Keratinocyte (primary cell): ENCODE results near the gene NCS1. TPM values are rescaled to one million over a fixed set of nuclear protein-coding genes. Genes with fewer than 3 reads are reported as not detected.

Source experiments
- DNase-seq: peaks from one replicate; pipeline ENCODE4 v3.0.0-alpha.2; 2011; ENCODE audit warnings: low read depth, missing footprints, low spot score
- FAIRE-seq: peaks from 2 replicates; lab custom pipeline; 2011; peaks lifted over from hg19 to GRCh38; lab: Jason Lieb, UNC
- H2AFZ ChIP-seq: 2 replicates; pipeline ENCODE4 v1.6.0; 2012; ENCODE audit warnings: low read length, control low read depth, inconsistent platforms; ENCODE audit not compliant: control insufficient read depth
- H3K27ac ChIP-seq: 2 replicates; pipeline ENCODE4 v1.5.1; 2011; ENCODE audit warnings: low read length; ENCODE audit not compliant: control insufficient read depth, insufficient read depth
- H3K27me3 ChIP-seq: 3 replicates; pipeline ENCODE4 v1.6.0; 2011; ENCODE audit warnings: low read length; ENCODE audit not compliant: control insufficient read depth, insufficient read depth; ENCODE audit errors: extremely low read depth
- H3K36me3 ChIP-seq, 2 experiments: 2 replicates in 1 of 2; 3 replicates in 1 of 2; pipeline ENCODE4 v1.5.1; 2011; ENCODE audit warnings: low read length in 2 of 2, mild to moderate bottlenecking in 1 of 2; ENCODE audit not compliant: control insufficient read depth in 2 of 2, insufficient read depth in 2 of 2; ENCODE audit errors: extremely low read depth in 1 of 2
- H3K4me1 ChIP-seq: 3 replicates; pipeline ENCODE4 v1.5.1; 2011; ENCODE audit warnings: low read length; ENCODE audit not compliant: control insufficient read depth, insufficient read depth; ENCODE audit errors: extremely low read depth
- H3K4me2 ChIP-seq: 3 replicates; pipeline ENCODE4 v1.6.0; 2011; ENCODE audit warnings: low read depth, low read length; ENCODE audit not compliant: control insufficient read depth, insufficient read depth; ENCODE audit errors: extremely low read depth
- H3K4me3 ChIP-seq, 3 experiments: fragments of 200-600 bp in 1 of 3; sonication (generic) in 1 of 3; 2 replicates in 2 of 3; 3 replicates in 1 of 3; pipeline ENCODE4 v1.5.1; 2011 to 2016; ENCODE audit warnings: low read length in 3 of 3, mild to moderate bottlenecking in 3 of 3, control low read depth in 2 of 3, inconsistent platforms in 1 of 3, low read depth in 1 of 3, mixed read lengths in 1 of 3, mixed run types in 1 of 3, moderate library complexity in 1 of 3; ENCODE audit not compliant: control insufficient read depth in 2 of 3, insufficient read depth in 2 of 3; ENCODE audit errors: extremely low read depth in 1 of 3
- H3K79me2 ChIP-seq: 2 replicates; pipeline ENCODE4 v1.6.0; 2012; ENCODE audit warnings: low read length; ENCODE audit not compliant: control insufficient read depth, insufficient read depth
- H3K9ac ChIP-seq: 3 replicates; pipeline ENCODE4 v1.6.0; 2011; ENCODE audit warnings: low read length; ENCODE audit not compliant: control insufficient read depth, insufficient read depth; ENCODE audit errors: extremely low read depth
- H3K9me1 ChIP-seq: 3 replicates; pipeline ENCODE4 v1.6.0; 2011; ENCODE audit warnings: low read length; ENCODE audit not compliant: control insufficient read depth, insufficient read depth; ENCODE audit errors: extremely low read depth
- H3K9me3 ChIP-seq: 2 replicates; pipeline ENCODE4 v1.5.1; 2012; ENCODE audit warnings: low read depth, low read length; ENCODE audit not compliant: control insufficient read depth
- H4K20me1 ChIP-seq: 3 replicates; pipeline ENCODE4 v1.6.0; 2011; ENCODE audit warnings: low read length; ENCODE audit not compliant: control insufficient read depth, insufficient read depth; ENCODE audit errors: extremely low read depth
- CTCF ChIP-seq, 3 experiments: IDR thresholded peaks in 1 of 3; conservative IDR thresholded peaks in 1 of 3; optimal IDR thresholded peaks in 1 of 3; 2 replicates in 2 of 3; 3 replicates in 1 of 3; pipeline versions ENCODE3 to v1.5.1; 2011; ENCODE audit warnings: low read length in 3 of 3, mild to moderate bottlenecking in 3 of 3, moderate library complexity in 2 of 3, control low read depth in 1 of 3, inconsistent platforms in 1 of 3; ENCODE audit not compliant: insufficient read depth in 2 of 3; ENCODE audit errors: extremely low read depth in 1 of 3
- EZH2 ChIP-seq: IDR thresholded peaks from one replicate; pipeline ENCODE4 v1.6.1; 2012; ENCODE audit warnings: inconsistent platforms, mild to moderate bottlenecking, low read length, moderate library complexity
- dilution Hi-C: fragments of 300-500 bp; cut with MboI; formaldehyde crosslinking; loops from one replicate; pipeline ENCODE4 v1.7.0; 2020; ENCODE audit warnings: low sequenced_read_pairs; ENCODE audit not compliant: extremely low pct_ligation_motif_present
- polyA plus RNA-seq, 5 experiments: library from polyadenylated mRNA; depleted of rRNA in 3 of 5; stranded (reverse) in 3 of 5; stranded (forward) in 1 of 5; unstranded in 1 of 5; fragments of >200 nt; gene quantifications; 1 replicate in 1 of 5; 2 replicates in 3 of 5; 3 replicates in 1 of 5; pipeline versions ENCODE4 v1.2.1 to v1.2.3, GENCODE V29; 2011 to 2012; ENCODE audit warnings: missing spikeins in 2 of 5, low read depth in 1 of 5, low replicate concordance in 1 of 5

Gene NCS1
- polyA plus RNA-seq, 1 donor (not counting 4 experiments of a cell fraction or from before 2014, with no cell fraction given) = 49.1 TPM

GRCh38 chr9:130241198-130241535 is 69.0 kb downstream of the NCS1 start:
- FAIRE-seq (no peak), DNase-seq (no peak)
- peaks cover 2% of the 10 kb centered on the region for H3K27me3 ChIP-seq
- peaks cover 23% of the 10 kb centered on the region for H3K4me1 ChIP-seq
- no peak overlapping the region for H2AFZ ChIP-seq
- no peak overlapping the region for H3K27ac ChIP-seq
- H3K79me2 ChIP-seq = no peaks in the 10 kb centered on the region
- H3K36me3 ChIP-seq = no peaks in the 10 kb centered on the region
- H3K9me1 ChIP-seq = no peaks in the 10 kb centered on the region
- H4K20me1 ChIP-seq = no peaks in the 10 kb centered on the region
- H3K9me3 ChIP-seq = no peaks in the 10 kb centered on the region
- TF ChIP-seq CTCF (optimal IDR thresholded peaks at IDR 0.05 in 1 of 3, IDR thresholded peaks at IDR 0.05 in 1 of 3, conservative IDR thresholded peaks at IDR 0.05 in 1 of 3; ENCODE audit: extremely low read depth in 1 of 3, insufficient read depth in 2 of 3, low read length in 3 of 3) (no peak), EZH2 (no peak)
- no peak overlapping the region for H3K9ac ChIP-seq
- dilution Hi-C loops = no loop called here
- no peak overlapping the region for H3K4me2 ChIP-seq
- no peak overlapping the region for H3K4me3 ChIP-seq

DNA sequence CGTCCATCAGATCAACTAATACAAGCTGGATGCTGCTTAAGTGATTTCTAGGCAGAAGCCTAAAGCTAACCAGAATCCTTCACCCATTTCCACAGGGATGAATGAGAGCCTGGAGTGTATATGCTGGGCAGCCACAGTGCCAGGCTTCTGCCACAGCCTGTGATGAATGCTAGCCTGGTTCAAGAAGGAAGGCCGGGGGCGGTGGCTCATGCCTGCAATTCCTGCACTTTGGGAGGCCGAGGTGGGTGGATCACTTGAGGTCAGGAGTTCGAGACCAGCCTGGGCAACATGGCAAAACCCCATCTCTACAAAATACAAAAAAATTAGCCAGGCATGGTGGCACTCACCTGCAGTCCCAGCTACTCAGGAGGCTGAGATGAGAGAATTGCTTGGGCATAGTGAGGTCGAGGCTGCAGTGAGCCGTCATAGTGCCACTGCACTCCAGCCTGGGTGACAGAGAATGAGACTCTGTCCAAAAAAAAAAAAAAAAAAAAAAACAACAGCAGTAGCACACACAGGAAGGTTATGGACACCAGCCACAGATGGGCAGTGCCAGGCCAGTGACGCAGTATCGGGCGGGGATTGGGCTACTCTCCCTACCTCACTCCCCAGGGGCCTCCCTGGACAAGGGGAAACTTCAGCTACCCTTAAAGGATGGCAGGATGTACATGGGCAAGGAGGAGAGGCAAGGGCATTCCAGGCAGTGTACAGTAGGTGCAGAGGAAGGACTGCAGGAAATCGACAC is 70.2 kb downstream of the NCS1 start:
- Histone ChIP-seq H3K27ac (no peak overlapping the region), H3K27me3 (peaks cover 3% of the 10 kb centered on the region), H3K4me1 (peaks cover 13% of the 10 kb centered on the region), H4K20me1 (no peaks in the 10 kb centered on the region), H3K9me1 (no peaks in the 10 kb centered on the region), H3K4me2 (peak overlapping the region; percentile 53), H3K9me3 (no peaks in the 10 kb centered on the region), H3K79me2 (no peaks in the 10 kb centered on the region), H3K36me3 (no peaks in the 10 kb centered on the region), H2AFZ (peak overlapping the region; percentile 60), H3K9ac (no peak overlapping the region), H3K4me3 (no peak overlapping the region)
- no peak for FAIRE-seq
- no peak for DNase-seq
- TF ChIP-seq CTCF (optimal IDR thresholded peaks at IDR 0.05 in 1 of 3, IDR thresholded peaks at IDR 0.05 in 1 of 3, conservative IDR thresholded peaks at IDR 0.05 in 1 of 3; ENCODE audit: extremely low read depth in 1 of 3, insufficient read depth in 2 of 3, low read length in 3 of 3) (no peak), EZH2 (no peak)
- dilution Hi-C loops = no loop called here
